ENCODE measurements around the gene FKBP1C.

GRCh38 chr6:63180367-63180766 is 30.9 kb upstream of the FKBP1C start:
- no peak for TF ChIP-seq CTCF (IDR thresholded peaks at IDR 0.05)
- no peak for TF ChIP-seq POLR2A (IDR thresholded peaks at IDR 0.05)
